ENCODE measurements around the gene RPL13A.

DNA sequence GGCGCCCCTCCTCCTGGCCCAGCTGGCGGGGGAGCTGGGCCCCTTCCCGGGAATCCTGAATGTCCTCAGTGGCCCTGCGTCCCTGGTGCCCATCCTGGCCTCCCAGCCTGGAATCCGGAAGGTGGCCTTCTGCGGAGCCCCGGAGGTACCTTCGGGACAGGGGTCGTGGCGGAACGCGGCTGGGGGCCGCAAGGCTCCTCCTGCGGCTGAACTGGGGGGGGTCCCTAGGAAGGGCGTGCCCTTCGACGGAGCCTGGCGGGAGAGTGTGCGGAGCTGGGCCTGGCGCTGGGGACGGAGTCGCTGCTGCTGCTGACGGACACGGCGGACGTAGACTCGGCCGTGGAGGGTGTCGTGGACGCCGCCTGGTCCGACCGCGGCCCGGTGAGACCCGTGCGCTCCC is 25.8 kb upstream of the RPL13A start:
- no peak for TF ChIP-seq KAT8 (CRISPR knock-in tag; IDR thresholded peaks at IDR 0.05)
- no peak for TF ChIP-seq SP1 (IDR thresholded peaks at IDR 0.05)
- no peak for TF ChIP-seq SP1 (CRISPR knock-in tag; IDR thresholded peaks at IDR 0.05)
- TF ChIP-seq, protein P1, sequence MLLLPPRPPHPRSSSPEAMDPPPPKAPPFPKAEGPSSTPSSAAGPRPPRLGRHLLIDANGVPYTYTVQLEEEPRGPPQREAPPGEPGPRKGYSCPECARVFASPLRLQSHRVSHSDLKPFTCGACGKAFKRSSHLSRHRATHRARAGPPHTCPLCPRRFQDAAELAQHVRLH (CRISPR knock-in tag; IDR thresholded peaks at IDR 0.05; ENCODE audit: borderline replicate concordance, low read depth): no peak
- no peak for TF ChIP-seq FOSL2 (CRISPR knock-in tag; IDR thresholded peaks at IDR 0.05)
- TF ChIP-seq TAF1 (CRISPR knock-in tag; IDR thresholded peaks at IDR 0.05): no peak
- no peak for TF ChIP-seq EEA1 (CRISPR knock-in tag; IDR thresholded peaks at IDR 0.05; ENCODE audit: borderline replicate concordance)
- no peak for TF ChIP-seq ZNF235 (CRISPR knock-in tag; IDR thresholded peaks at IDR 0.05; ENCODE audit: borderline replicate concordance)
- TF ChIP-seq, protein P2, sequence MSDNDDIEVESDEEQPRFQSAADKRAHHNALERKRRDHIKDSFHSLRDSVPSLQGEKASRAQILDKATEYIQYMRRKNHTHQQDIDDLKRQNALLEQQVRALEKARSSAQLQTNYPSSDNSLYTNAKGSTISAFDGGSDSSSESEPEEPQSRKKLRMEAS (IDR thresholded peaks at IDR 0.05): no peak

Measured in HepG2 (cell line).